Neural cell (in vitro differentiated cells): Measurements from ENCODE around the gene STX1B. TPM values are rescaled to one million over a fixed set of nuclear protein-coding genes. Genes with fewer than 3 reads are reported as not detected.

ENCODE experiments used
- H2AFZ ChIP-seq: fragments of 200-600, 300-800 bp; sonication (generic), shearing (Covaris generic); 2 replicates; pipeline ENCODE4 v1.6.0; 2014; ENCODE audit warnings: low read depth, mild to moderate bottlenecking, antibody characterized with exemption, low read length, moderate library complexity
- H3F3A ChIP-seq: fragments of 200-600 bp; shearing (Covaris generic); 2 replicates; pipeline ENCODE4 v1.6.1; 2016; ENCODE audit warnings: mild to moderate bottlenecking, moderate library complexity, mixed read lengths, antibody characterized with exemption, low read length; ENCODE audit not compliant: insufficient read depth, poor library complexity, severe bottlenecking
- H3K27ac ChIP-seq: fragments of 200-600, 300-800 bp; sonication (generic), shearing (Covaris generic); 2 replicates; pipeline ENCODE4 v1.5.1; 2014; ENCODE audit warnings: mild to moderate bottlenecking, low read length, moderate library complexity
- H3K27me3 ChIP-seq: fragments of 300-800, 200-600 bp; sonication (generic), shearing (Covaris generic); 2 replicates; pipeline ENCODE4 v1.6.0; 2014; ENCODE audit warnings: mild to moderate bottlenecking, low read depth, low read length, moderate library complexity; ENCODE audit not compliant: insufficient read depth
- H3K36me3 ChIP-seq: fragments of 300-800, 200-600 bp; sonication (generic), shearing (Covaris generic); 2 replicates; pipeline ENCODE4 v1.5.1; 2014; ENCODE audit warnings: mild to moderate bottlenecking, antibody characterized with exemption, low read length, moderate library complexity; ENCODE audit not compliant: insufficient read depth
- H3K4me2 ChIP-seq: fragments of 300-800, 200-600 bp; sonication (generic), shearing (Covaris generic); 2 replicates; pipeline ENCODE4 v1.6.0; 2014; ENCODE audit warnings: mild to moderate bottlenecking, low read length
- H3K4me3 ChIP-seq: fragments of 300-800, 200-600 bp; sonication (generic), shearing (Covaris generic); 2 replicates; pipeline ENCODE4 v1.5.1; 2014; ENCODE audit warnings: mild to moderate bottlenecking, low read length, moderate library complexity
- H3K79me2 ChIP-seq: fragments of 200-600 bp; shearing (Covaris generic); replicated peaks from 2 replicates; pipeline ENCODE4 v1.6.0; 2014; ENCODE audit warnings: mild to moderate bottlenecking, low read length, moderate library complexity; ENCODE audit not compliant: insufficient read depth
- H3K9ac ChIP-seq: fragments of 300-800, 200-600 bp; sonication (generic), shearing (Covaris generic); 2 replicates; pipeline ENCODE4 v1.6.1; 2016; ENCODE audit warnings: mild to moderate bottlenecking, low read length, mixed read lengths
- H3K9me2 ChIP-seq: fragments of 200-600 bp; shearing (Covaris generic); 2 replicates; pipeline ENCODE4 v1.6.1; 2016; ENCODE audit warnings: mild to moderate bottlenecking, low read length, mixed read lengths; ENCODE audit not compliant: insufficient read depth
- H3K9me3 ChIP-seq: fragments of 200-600, 300-800 bp; sonication (generic), shearing (Covaris generic); 2 replicates; pipeline ENCODE4 v1.6.1; 2016; ENCODE audit warnings: mild to moderate bottlenecking, mixed run types, low read length, moderate library complexity, mixed read lengths
- H4K20me1 ChIP-seq: fragments of 200-600 bp; shearing (Covaris generic); 2 replicates; pipeline ENCODE4 v1.6.1; 2016; ENCODE audit warnings: mild to moderate bottlenecking, mixed run types; ENCODE audit not compliant: insufficient read depth
- EP300 ChIP-seq: fragments of 450-650 bp; conservative IDR thresholded peaks from 2 replicates; pipeline ENCODE4 v1.6.1; 2014; ENCODE audit warnings: antibody characterized with exemption, mild to moderate bottlenecking, moderate library complexity; ENCODE audit not compliant: poor library complexity, severe bottlenecking
- EZH2 ChIP-seq: fragments of 200-600, 300-800 bp; shearing (Covaris generic), sonication (generic); IDR thresholded peaks from 2 replicates; pipeline ENCODE4 v1.6.1; 2014; ENCODE audit warnings: antibody characterized with exemption, low read length, borderline replicate concordance, mild to moderate bottlenecking; ENCODE audit not compliant: insufficient read depth, poor library complexity, severe bottlenecking
- MXI1 ChIP-seq: fragments of 450-650 bp; conservative IDR thresholded peaks from 2 replicates; pipeline ENCODE4 v1.6.1; 2014; ENCODE audit warnings: antibody characterized with exemption, mild to moderate bottlenecking; ENCODE audit not compliant: poor library complexity, severe bottlenecking
- POLR2AphosphoS5 ChIP-seq: IDR thresholded peaks from 2 replicates; pipeline ENCODE4 v1.6.1; 2012
- RAD21 ChIP-seq: fragments of 450-650 bp; conservative IDR thresholded peaks from 2 replicates; pipeline ENCODE4 v1.6.1; 2014; ENCODE audit warnings: antibody characterized with exemption, mild to moderate bottlenecking, moderate library complexity
- SMC3 ChIP-seq: fragments of 450-650 bp; conservative IDR thresholded peaks from 2 replicates; pipeline ENCODE4 v1.6.1; 2014; ENCODE audit warnings: antibody characterized with exemption, mild to moderate bottlenecking, moderate library complexity; ENCODE audit not compliant: poor library complexity
- TAF1 ChIP-seq: IDR thresholded peaks from 2 replicates; pipeline ENCODE4 v1.6.1; 2012; ENCODE audit warnings: low read depth
- polyA plus RNA-seq: library from polyadenylated mRNA; depleted of rRNA; stranded (reverse); fragments of >200 nt; gene quantifications from 2 replicates; pipeline ENCODE4 v1.2.3, GENCODE V29; 2014
- TF ChIP-seq, protein P1 (sequence below): fragments of 450-650 bp; IDR thresholded peaks from 2 replicates; pipeline ENCODE4 v1.5.1; 2014; ENCODE audit warnings: antibody characterized with exemption, mild to moderate bottlenecking, moderate library complexity; ENCODE audit not compliant: poor library complexity, severe bottlenecking
- TF ChIP-seq, protein P2 (sequence below): IDR thresholded peaks from 2 replicates; pipeline ENCODE4 v1.6.1; 2012; ENCODE audit warnings: borderline replicate concordance

STX1B gene
- polyA plus RNA-seq, 1 donor from 2014 or later = 4.5 TPM

DNA sequence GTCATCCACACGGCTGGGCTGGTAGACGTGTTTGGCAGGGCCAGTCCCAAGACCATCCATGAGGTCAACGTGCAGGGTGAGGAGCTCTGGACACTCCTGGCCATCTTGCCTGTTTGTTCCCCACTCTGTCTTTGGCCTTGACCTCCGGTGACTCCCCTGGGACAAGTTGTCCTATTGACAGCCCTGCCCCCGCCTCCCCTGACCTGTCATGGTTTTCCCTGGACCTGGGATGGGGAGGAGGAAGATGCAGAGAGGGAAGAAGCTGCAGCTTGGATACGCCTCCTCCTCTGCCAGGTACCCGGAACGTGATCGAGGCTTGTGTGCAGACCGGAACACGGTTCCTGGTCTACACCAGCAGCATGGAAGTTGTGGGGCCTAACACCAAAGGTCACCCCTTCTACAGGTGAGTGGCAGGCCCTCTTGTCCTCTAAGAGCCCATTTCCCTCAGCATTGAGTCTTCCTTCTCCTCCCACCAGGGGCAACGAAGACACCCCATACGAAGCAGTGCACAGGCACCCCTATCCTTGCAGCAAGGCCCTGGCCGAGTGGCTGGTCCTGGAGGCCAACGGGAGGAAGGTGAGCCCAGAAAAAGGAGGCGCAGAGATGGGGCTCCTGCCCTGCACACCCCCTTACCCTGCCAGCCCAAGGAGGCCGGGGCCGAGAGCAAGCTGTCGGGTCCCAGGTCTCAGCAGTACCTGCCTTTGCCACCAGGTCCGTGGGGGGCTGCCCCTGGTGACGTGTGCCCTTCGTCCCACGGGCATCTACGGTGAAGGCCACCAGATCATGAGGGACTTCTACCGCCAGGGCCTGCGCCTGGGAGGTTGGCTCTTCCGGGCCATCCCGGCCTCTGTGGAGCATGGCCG lies 24.1 kb downstream of the STX1B start:
- Histone ChIP-seq H3K27me3 (no peaks in the 10 kb centered on the region), H3K9me2 (no peaks in the 10 kb centered on the region), H3K36me3 (no peaks in the 10 kb centered on the region), H4K20me1 (no peaks in the 10 kb centered on the region), H3F3A (no peaks in the 10 kb centered on the region), H3K27ac (no peak overlapping the region), H3K4me3 (no peak overlapping the region), H3K79me2 (no peaks in the 10 kb centered on the region), H2AFZ (no peak overlapping the region), H3K9me3 (no peaks in the 10 kb centered on the region), H3K9ac (no peak overlapping the region), H3K4me2 (no peak overlapping the region)
- TF ChIP-seq MXI1 (no peak), EP300 (no peak)

DNA sequence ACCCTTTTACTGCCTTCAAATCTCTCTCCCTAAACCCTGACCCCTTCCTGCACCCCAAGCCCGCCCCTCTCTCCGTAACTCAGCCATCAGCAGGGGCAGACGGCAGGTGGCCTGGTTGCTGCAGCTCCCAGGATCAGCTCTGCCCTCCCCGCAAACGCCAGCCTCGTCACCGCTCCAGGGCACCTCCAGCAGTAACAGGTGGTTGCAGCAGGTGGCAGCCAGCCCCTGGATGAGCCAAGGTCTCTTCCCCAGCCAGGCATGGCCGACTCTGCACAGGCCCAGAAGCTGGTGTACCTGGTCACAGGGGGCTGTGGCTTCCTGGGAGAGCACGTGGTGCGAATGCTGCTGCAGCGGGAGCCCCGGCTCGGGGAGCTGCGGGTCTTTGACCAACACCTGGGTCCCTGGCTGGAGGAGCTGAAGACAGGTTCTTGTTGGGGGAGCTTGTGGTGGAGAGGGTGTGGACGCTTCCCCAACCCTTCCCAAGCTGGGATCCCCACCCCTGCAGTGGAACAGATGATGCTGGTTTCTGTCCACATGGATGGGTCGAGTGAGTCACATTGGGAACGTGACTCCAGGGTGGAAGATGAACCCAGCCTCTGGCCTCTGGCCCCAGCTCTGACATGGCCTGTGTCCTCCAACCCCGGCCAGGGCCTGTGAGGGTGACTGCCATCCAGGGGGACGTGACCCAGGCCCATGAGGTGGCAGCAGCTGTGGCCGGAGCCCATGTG lies 24.9 kb downstream of the STX1B start:
- Histone ChIP-seq H3K4me2 (no peak overlapping the region), H3K36me3 (no peaks in the 10 kb centered on the region), H3K4me3 (no peak overlapping the region), H3K9me2 (no peaks in the 10 kb centered on the region), H3K9ac (no peak overlapping the region), H4K20me1 (no peaks in the 10 kb centered on the region), H3K27me3 (no peaks in the 10 kb centered on the region), H2AFZ (no peak overlapping the region), H3K9me3 (no peaks in the 10 kb centered on the region), H3K79me2 (no peaks in the 10 kb centered on the region), H3F3A (no peaks in the 10 kb centered on the region), H3K27ac (no peak overlapping the region)
- TF ChIP-seq MXI1 (no peak), EZH2 (no peak), POLR2AphosphoS5 (no peak), SMC3 (no peak), TAF1 (no peak), EP300 (no peak), RAD21 (no peak)
- TF ChIP-seq, protein P1, sequence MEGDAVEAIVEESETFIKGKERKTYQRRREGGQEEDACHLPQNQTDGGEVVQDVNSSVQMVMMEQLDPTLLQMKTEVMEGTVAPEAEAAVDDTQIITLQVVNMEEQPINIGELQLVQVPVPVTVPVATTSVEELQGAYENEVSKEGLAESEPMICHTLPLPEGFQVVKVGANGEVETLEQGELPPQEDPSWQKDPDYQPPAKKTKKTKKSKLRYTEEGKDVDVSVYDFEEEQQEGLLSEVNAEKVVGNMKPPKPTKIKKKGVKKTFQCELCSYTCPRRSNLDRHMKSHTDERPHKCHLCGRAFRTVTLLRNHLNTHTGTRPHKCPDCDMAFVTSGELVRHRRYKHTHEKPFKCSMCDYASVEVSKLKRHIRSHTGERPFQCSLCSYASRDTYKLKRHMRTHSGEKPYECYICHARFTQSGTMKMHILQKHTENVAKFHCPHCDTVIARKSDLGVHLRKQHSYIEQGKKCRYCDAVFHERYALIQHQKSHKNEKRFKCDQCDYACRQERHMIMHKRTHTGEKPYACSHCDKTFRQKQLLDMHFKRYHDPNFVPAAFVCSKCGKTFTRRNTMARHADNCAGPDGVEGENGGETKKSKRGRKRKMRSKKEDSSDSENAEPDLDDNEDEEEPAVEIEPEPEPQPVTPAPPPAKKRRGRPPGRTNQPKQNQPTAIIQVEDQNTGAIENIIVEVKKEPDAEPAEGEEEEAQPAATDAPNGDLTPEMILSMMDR = no peak
- TF ChIP-seq, protein P2, sequence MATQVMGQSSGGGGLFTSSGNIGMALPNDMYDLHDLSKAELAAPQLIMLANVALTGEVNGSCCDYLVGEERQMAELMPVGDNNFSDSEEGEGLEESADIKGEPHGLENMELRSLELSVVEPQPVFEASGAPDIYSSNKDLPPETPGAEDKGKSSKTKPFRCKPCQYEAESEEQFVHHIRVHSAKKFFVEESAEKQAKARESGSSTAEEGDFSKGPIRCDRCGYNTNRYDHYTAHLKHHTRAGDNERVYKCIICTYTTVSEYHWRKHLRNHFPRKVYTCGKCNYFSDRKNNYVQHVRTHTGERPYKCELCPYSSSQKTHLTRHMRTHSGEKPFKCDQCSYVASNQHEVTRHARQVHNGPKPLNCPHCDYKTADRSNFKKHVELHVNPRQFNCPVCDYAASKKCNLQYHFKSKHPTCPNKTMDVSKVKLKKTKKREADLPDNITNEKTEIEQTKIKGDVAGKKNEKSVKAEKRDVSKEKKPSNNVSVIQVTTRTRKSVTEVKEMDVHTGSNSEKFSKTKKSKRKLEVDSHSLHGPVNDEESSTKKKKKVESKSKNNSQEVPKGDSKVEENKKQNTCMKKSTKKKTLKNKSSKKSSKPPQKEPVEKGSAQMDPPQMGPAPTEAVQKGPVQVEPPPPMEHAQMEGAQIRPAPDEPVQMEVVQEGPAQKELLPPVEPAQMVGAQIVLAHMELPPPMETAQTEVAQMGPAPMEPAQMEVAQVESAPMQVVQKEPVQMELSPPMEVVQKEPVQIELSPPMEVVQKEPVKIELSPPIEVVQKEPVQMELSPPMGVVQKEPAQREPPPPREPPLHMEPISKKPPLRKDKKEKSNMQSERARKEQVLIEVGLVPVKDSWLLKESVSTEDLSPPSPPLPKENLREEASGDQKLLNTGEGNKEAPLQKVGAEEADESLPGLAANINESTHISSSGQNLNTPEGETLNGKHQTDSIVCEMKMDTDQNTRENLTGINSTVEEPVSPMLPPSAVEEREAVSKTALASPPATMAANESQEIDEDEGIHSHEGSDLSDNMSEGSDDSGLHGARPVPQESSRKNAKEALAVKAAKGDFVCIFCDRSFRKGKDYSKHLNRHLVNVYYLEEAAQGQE = no peak
